Tibial nerve (tissue), 3 donors: ENCODE data around the gene TEPSIN.

Source experiments
- POLR2A ChIP-seq, 2 donors: fragments of 450-650 bp; IDR thresholded peaks; one replicate each; pipeline ENCODE4 v1.6.1; 2017; ENCODE audit warnings: antibody characterized with exemption in 2 of 2, mild to moderate bottlenecking in 2 of 2, moderate library complexity in 2 of 2
- TF ChIP-seq, protein P1 (sequence below), 5 experiments: fragments of 200-600 bp in 3 of 5; fragments of 450-650 bp in 2 of 5; sonication (generic) in 3 of 5; IDR thresholded peaks; one replicate each; pipeline ENCODE4 v1.5.1; 2016 to 2019; ENCODE audit warnings: antibody characterized with exemption in 5 of 5, mild to moderate bottlenecking in 3 of 5, moderate library complexity in 2 of 5

DNA sequence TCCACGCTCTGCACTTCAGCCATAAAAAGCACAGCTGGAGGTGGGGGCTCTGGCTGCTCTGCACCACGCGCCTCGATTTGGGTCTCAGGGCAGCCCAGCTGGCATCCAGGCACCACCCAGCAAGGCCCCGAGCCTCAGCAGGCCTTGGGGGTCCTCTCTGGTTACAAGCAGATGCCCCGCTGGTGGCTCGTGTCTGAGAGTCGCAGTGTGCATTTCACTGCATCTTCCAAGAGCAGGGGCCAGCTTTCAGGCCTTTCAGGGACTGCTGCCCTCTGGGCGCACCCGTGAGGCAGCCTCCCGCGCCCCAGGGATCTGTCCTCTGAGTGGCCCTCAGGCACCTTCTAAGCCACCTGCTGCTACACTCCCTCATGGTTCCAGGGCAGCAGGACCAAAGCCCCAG, 25.8 kb upstream of the TEPSIN start:
- TF ChIP-seq POLR2A (IDR thresholded peaks at IDR 0.05): no peak
- TF ChIP-seq, protein P1, sequence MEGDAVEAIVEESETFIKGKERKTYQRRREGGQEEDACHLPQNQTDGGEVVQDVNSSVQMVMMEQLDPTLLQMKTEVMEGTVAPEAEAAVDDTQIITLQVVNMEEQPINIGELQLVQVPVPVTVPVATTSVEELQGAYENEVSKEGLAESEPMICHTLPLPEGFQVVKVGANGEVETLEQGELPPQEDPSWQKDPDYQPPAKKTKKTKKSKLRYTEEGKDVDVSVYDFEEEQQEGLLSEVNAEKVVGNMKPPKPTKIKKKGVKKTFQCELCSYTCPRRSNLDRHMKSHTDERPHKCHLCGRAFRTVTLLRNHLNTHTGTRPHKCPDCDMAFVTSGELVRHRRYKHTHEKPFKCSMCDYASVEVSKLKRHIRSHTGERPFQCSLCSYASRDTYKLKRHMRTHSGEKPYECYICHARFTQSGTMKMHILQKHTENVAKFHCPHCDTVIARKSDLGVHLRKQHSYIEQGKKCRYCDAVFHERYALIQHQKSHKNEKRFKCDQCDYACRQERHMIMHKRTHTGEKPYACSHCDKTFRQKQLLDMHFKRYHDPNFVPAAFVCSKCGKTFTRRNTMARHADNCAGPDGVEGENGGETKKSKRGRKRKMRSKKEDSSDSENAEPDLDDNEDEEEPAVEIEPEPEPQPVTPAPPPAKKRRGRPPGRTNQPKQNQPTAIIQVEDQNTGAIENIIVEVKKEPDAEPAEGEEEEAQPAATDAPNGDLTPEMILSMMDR (IDR thresholded peaks at IDR 0.05): no peak
